DND-41 (cell line): Measurements from ENCODE around the gene FOSL1.

Experiments
- ATAC-seq: fragments of 200-7000 bp; cut with Tn5 transposase; 3 replicates; pipeline ENCODE4 v1.9.1; 2021; ENCODE audit warnings: low read depth; ENCODE audit not compliant: insufficient read depth
- DNase-seq: peaks from one replicate; pipeline ENCODE4 v3.0.0-alpha.2; 2020
- H2AFZ ChIP-seq: 2 replicates; pipeline ENCODE4 v1.6.0; 2012; ENCODE audit warnings: low read depth, low read length
- H3K27ac ChIP-seq: 2 replicates; pipeline ENCODE4 v1.5.1; 2012; ENCODE audit warnings: low read length, inconsistent platforms
- H3K27me3 ChIP-seq: fragments of 200-600 bp; sonication (generic); 2 replicates; pipeline ENCODE4 v1.6.0; 2012; ENCODE audit warnings: low read length, mild to moderate bottlenecking, inconsistent platforms; ENCODE audit not compliant: insufficient read depth, poor library complexity
- H3K36me3 ChIP-seq: 2 replicates; pipeline ENCODE4 v1.5.1; 2012; ENCODE audit warnings: low read length, inconsistent platforms; ENCODE audit not compliant: insufficient read depth
- H3K4me1 ChIP-seq: 2 replicates; pipeline ENCODE4 v1.5.1; 2012; ENCODE audit warnings: mild to moderate bottlenecking, low read length; ENCODE audit not compliant: insufficient read depth
- H3K4me2 ChIP-seq: 2 replicates; pipeline ENCODE4 v1.6.0; 2012; ENCODE audit warnings: mild to moderate bottlenecking, moderate library complexity, low read length, inconsistent platforms; ENCODE audit not compliant: insufficient read depth
- H3K4me3 ChIP-seq, 2 experiments: fragments of 200-600 bp in 1 of 2; shearing (Covaris generic) in 1 of 2; 2 replicates each; pipeline ENCODE4 v1.5.1; 2012 to 2016; ENCODE audit warnings: inconsistent platforms in 2 of 2, low read length in 2 of 2, mild to moderate bottlenecking in 2 of 2, low read depth in 1 of 2, moderate library complexity in 1 of 2
- H3K79me2 ChIP-seq: 2 replicates; pipeline ENCODE4 v1.6.0; 2012; ENCODE audit warnings: low read length, inconsistent platforms; ENCODE audit not compliant: insufficient read depth
- H3K9ac ChIP-seq: 2 replicates; pipeline ENCODE4 v1.6.0; 2012; ENCODE audit warnings: low read depth, mild to moderate bottlenecking, inconsistent platforms, low read length, moderate library complexity
- H3K9me3 ChIP-seq: 2 replicates; pipeline ENCODE4 v1.5.1; 2012; ENCODE audit warnings: low read length, moderate library complexity, mild to moderate bottlenecking, inconsistent platforms; ENCODE audit not compliant: insufficient read depth, severe bottlenecking
- H4K20me1 ChIP-seq: 2 replicates; pipeline ENCODE4 v1.6.0; 2012; ENCODE audit warnings: low read length; ENCODE audit not compliant: insufficient read depth
- CTCF ChIP-seq: IDR thresholded peaks from 2 replicates; pipeline ENCODE4 v1.5.1; 2012; ENCODE audit warnings: borderline replicate concordance, low read length, moderate library complexity, mild to moderate bottlenecking; ENCODE audit not compliant: poor library complexity, severe bottlenecking; ENCODE audit errors: extremely low read depth
- EZH2 ChIP-seq: IDR thresholded peaks from 3 replicates; pipeline ENCODE4 v1.6.1; 2012; ENCODE audit warnings: borderline replicate concordance, low read depth, mild to moderate bottlenecking, moderate library complexity, low read length, inconsistent platforms; ENCODE audit not compliant: severe bottlenecking

Gene FOSL1

DNA sequence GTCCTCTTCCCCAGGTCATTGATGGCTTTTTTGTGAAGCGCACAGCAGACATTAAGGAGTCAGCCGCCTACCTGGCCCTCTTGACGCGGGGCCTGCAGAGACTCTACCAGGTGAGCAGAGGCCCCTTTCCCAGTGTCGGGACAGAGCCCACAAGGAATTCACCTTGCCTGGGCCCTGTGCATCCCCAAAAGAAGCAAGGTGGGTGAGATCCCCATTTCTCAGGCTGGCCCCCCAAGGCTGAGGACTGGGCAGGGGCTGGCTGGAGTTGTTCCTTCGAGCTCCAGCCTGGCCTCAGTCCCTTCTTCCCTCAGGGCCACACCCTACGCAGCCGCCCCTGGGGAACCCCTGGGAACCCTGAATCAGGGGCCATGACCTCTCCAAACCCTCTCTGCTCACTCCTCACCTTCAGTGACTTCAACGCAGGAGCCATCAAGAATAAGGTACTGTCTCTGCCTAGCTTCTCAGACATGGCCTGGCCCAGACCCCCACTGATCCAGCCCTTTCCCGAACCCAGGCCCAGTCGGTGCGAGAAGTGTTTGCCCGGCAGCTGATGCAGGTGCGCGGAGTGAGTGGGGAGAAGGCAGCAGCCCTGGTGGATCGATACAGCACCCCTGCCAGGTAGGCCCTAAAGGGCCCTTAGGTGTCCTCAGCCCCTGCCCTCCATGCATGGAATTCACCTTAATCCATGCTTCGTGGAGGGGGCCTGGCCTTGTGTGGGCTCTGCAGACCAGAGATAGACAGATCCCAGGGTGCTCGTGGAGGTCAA lies 35.3 kb downstream of the FOSL1 start:
- H3K27me3 ChIP-seq, result no peaks in the 10 kb centered on the region
- H3K79me2 ChIP-seq, result peaks cover 33% of the 10 kb centered on the region
- H3K4me1 ChIP-seq, result peaks cover 33% of the 10 kb centered on the region
- DNase-seq (no peak), ATAC-seq (no peak)
- no peak overlapping the region for H3K4me3 ChIP-seq
- H3K9ac ChIP-seq, result no peak overlapping the region
- H3K9me3 ChIP-seq, result no peaks in the 10 kb centered on the region
- H2AFZ ChIP-seq, result no peak overlapping the region
- peaks cover 68% of the 10 kb centered on the region for H3K36me3 ChIP-seq
- TF ChIP-seq CTCF, result no peak
- TF ChIP-seq EZH2, result no peak
- no peak overlapping the region for H3K27ac ChIP-seq
- H3K4me2 ChIP-seq, result peak overlapping the region; percentile 5; the same call in 1 of the 2 replicates
- peaks cover 46% of the 10 kb centered on the region for H4K20me1 ChIP-seq

- Histone ChIP-seq H3K36me3 (peaks cover 68% of the 10 kb centered on the region), H3K27me3 (no peaks in the 10 kb centered on the region), H3K9me3 (no peaks in the 10 kb centered on the region), H3K79me2 (peaks cover 34% of the 10 kb centered on the region), H4K20me1 (peaks cover 46% of the 10 kb centered on the region), H3K4me1 (peaks cover 38% of the 10 kb centered on the region), H3K9ac (no peak overlapping the region), H3K4me3 (no peak overlapping the region), H3K4me2 (peak overlapping the region; percentile 22; the same call in 1 of the 2 replicates), H3K27ac (no peak overlapping the region), H2AFZ (no peak overlapping the region)
- TF ChIP-seq CTCF (no peak), EZH2 (no peak)
- DNase-seq (no peak), ATAC-seq (no peak)
Observed at GRCh38 chr11:65863889-65864705, 36.1 kb downstream of the FOSL1 start.

GRCh38 chr11:65862941-65863888 lies 37.0 kb downstream of the FOSL1 start:
- H3K4me2 ChIP-seq, result peak overlapping the region; percentile 81

More at GRCh38 chr11:65862941-65863888, 37.0 kb downstream of the FOSL1 start:
- H2AFZ ChIP-seq, result no peak overlapping the region
- H3K9ac ChIP-seq, result 0 out of 2 replicates have a peak overlapping the region, but pooled peaks have one; percentile 9
- no peaks in the 10 kb centered on the region for H3K27me3 ChIP-seq
- peaks cover 46% of the 10 kb centered on the region for H3K4me1 ChIP-seq
- no peak overlapping the region for H3K27ac ChIP-seq
- ATAC-seq, result no peak
- H3K4me3 ChIP-seq, result no peak overlapping the region
- peaks cover 68% of the 10 kb centered on the region for H3K36me3 ChIP-seq
- no peak for TF ChIP-seq CTCF
- no peak for TF ChIP-seq EZH2
- H3K79me2 ChIP-seq, result peaks cover 34% of the 10 kb centered on the region
- peaks cover 46% of the 10 kb centered on the region for H4K20me1 ChIP-seq
- H3K9me3 ChIP-seq, result no peaks in the 10 kb centered on the region
- peak; percentile 6 for DNase-seq
